Activated CD4-positive, alpha-beta T cell treated with anti-CD3 and anti-CD28 coated beads, Interleukin-10, Interleukin-2, amounts not matched to agents 100 ng/mL and 50 ng/mL, durations not matched to agents 16 hours and 8 hours (primary cell): ENCODE results near the gene DNAJB5.
"Not testable (repeated sequence)": the region's sequence is repeated elsewhere in the genome, so short reads cannot be mapped to it uniquely, and the experiment has no call there.

Experiments used
- DNase-seq: peaks from one replicate; pipeline ENCODE4 v3.0.0-alpha.2; 2020

Gene DNAJB5

GRCh38 chr9:34989003-34989945 is at the start of gene DNAJB5:
Gene DNAJB5, plus strand, starts transcription at chr9:34989745. Its CDS starts 886 bp downstream, at chr9:34990631.
- DNase-seq = peak; percentile 99

GRCh38 chr9:34939989-34940388 is 49.6 kb upstream of the DNAJB5 start:
- DNase-seq = not testable (repeated sequence)

- no peak for DNase-seq
Measured at GRCh38 chr9:34948451-34948850, 41.1 kb upstream of the DNAJB5 start.

GRCh38 chr9:34954225-34954624 is 35.3 kb upstream of the DNAJB5 start:
- DNase-seq = no peak

- DNase-seq = not testable (repeated sequence)
Measured at GRCh38 chr9:34956066-34956465, 33.5 kb upstream of the DNAJB5 start.

GRCh38 chr9:34956648-34957047 is 32.9 kb upstream of the DNAJB5 start:
- peak; percentile 5 for DNase-seq

- no peak for DNase-seq
Measured at GRCh38 chr9:34957492-34958410, 31.8 kb upstream of the DNAJB5 start, which contains the start of gene PHF24. Gene PHF24, plus strand, starts transcription at chr9:34958285. Its CDS starts 13,014 bp downstream, at chr9:34971299.

- no peak for DNase-seq
Measured at GRCh38 chr9:34958411-34958982, 31.0 kb upstream of the DNAJB5 start.

- no peak for DNase-seq
Measured at GRCh38 chr9:34959461-34959860, 30.1 kb upstream of the DNAJB5 start.

- peak; percentile 39 for DNase-seq
Measured at GRCh38 chr9:34961574-34962490, 27.7 kb upstream of the DNAJB5 start.

GRCh38 chr9:34962546-34962945 is 27.0 kb upstream of the DNAJB5 start:
- DNase-seq = no peak

GRCh38 chr9:34963552-34963951 is 26.0 kb upstream of the DNAJB5 start:
- DNase-seq = no peak

GRCh38 chr9:34964458-34964857 is 25.1 kb upstream of the DNAJB5 start:
- no peak for DNase-seq

GRCh38 chr9:34971146-34971811 is 18.3 kb upstream of the DNAJB5 start:
- DNase-seq = no peak

- DNase-seq = no peak
Measured at GRCh38 chr9:34974664-34975063, 14.9 kb upstream of the DNAJB5 start.

- no peak for DNase-seq
Measured at GRCh38 chr9:34976441-34976840, 13.1 kb upstream of the DNAJB5 start.

- no peak for DNase-seq
Measured at GRCh38 chr9:34976992-34977391, 12.6 kb upstream of the DNAJB5 start.

- no peak for DNase-seq
Measured at GRCh38 chr9:34980181-34980761, 9.3 kb upstream of the DNAJB5 start.

GRCh38 chr9:34982361-34982760 is 7.2 kb upstream of the DNAJB5 start:
- DNase-seq = no peak

GRCh38 chr9:34983209-34983608 is 6.3 kb upstream of the DNAJB5 start:
- DNase-seq = no peak

GRCh38 chr9:34984049-34984448 is 5.5 kb upstream of the DNAJB5 start:
- no peak for DNase-seq
